AG04450 (cell line): ENCODE results near the gene COG8. TPM values are rescaled to one million over a fixed set of nuclear protein-coding genes. Genes with fewer than 3 reads are reported as not detected.

ENCODE experiments used
- CTCF ChIA-PET: fragments of 300-600, 350-600 bp; formaldehyde crosslinking; extraction: SDS; loops from one replicate; lab custom pipeline; 2022; ENCODE audit warnings: antibody characterized with exemption, inconsistent platforms; lab: Charles Lee
- POLR2A ChIA-PET: fragments of 350-600 bp; formaldehyde crosslinking; extraction: SDS; loops from one replicate; lab custom pipeline; 2021; ENCODE audit warnings: antibody characterized with exemption, inconsistent platforms; lab: Yijun Ruan, JAX
- DNase-seq: peaks from one replicate; pipeline ENCODE4 v3.0.0-alpha.2; 2011; ENCODE audit warnings: low read depth, low spot score
- H3K27ac ChIP-seq: one replicate; pipeline ENCODE4 v1.5.1; 2012; ENCODE audit warnings: low read depth, low read length, control low read depth
- H3K27me3 ChIP-seq: one replicate; pipeline ENCODE4 v1.6.0; 2012; ENCODE audit warnings: low read length; ENCODE audit not compliant: control insufficient read depth, insufficient read depth
- H3K4me3 ChIP-seq: 2 replicates; pipeline ENCODE4 v1.5.1; 2011; ENCODE audit warnings: mild to moderate bottlenecking, low read depth, low read length, control low read depth
- H3K9me3 ChIP-seq: 2 replicates; pipeline ENCODE4 v1.5.1; 2012; ENCODE audit warnings: low read length; ENCODE audit not compliant: control insufficient read depth, insufficient read depth
- polyA plus RNA-seq: library from polyadenylated mRNA; depleted of rRNA; stranded (reverse); fragments of >200 nt; gene quantifications from 2 replicates; pipeline ENCODE4 v1.2.3, GENCODE V29; 2011
- TF ChIP-seq, protein P1 (sequence below): IDR thresholded peaks from 2 replicates; pipeline ENCODE4 v1.5.1; 2011; ENCODE audit warnings: low read depth, low read length, control low read depth, inconsistent platforms

Gene COG8
- polyA plus RNA-seq, 1 experiment = 22.6 TPM

DNA sequence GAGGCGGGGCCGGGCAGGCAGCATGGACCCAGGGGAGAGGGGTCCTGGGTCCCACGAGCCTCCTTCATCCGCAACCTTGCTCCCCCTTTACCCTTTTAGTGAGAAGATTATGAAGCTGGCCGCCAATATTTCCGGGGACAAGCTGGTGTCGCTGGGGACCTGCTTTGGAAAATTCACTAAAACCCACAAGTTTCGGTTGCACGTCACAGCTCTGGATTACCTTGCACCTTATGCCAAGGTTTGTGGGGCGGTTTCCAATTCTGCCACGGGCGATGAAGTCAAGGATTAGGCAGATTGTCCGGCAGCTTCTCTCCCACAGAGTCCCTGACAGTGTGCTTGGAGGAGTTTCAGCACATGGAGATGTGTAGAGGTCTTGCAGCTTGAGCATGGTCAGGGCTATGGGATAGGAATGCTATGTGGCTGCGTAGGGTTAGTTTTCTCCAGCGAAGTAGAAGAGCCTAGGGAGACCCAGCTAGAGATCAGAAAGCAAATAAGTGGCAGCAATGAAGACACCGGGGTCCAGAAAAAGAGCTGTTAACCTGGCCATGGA lies 806 bp upstream of the COG8 start:
- DNase-seq = no peak
- CTCF ChIA-PET = no interaction called here
- Histone ChIP-seq H3K27me3 (no peaks in the 10 kb centered on the region), H3K27ac (peak overlapping the region; percentile 80), H3K9me3 (no peaks in the 10 kb centered on the region; the same call in 1 of the 2 replicates), H3K4me3 (peak overlapping the region; percentile 94)
- TF ChIP-seq, protein P1, sequence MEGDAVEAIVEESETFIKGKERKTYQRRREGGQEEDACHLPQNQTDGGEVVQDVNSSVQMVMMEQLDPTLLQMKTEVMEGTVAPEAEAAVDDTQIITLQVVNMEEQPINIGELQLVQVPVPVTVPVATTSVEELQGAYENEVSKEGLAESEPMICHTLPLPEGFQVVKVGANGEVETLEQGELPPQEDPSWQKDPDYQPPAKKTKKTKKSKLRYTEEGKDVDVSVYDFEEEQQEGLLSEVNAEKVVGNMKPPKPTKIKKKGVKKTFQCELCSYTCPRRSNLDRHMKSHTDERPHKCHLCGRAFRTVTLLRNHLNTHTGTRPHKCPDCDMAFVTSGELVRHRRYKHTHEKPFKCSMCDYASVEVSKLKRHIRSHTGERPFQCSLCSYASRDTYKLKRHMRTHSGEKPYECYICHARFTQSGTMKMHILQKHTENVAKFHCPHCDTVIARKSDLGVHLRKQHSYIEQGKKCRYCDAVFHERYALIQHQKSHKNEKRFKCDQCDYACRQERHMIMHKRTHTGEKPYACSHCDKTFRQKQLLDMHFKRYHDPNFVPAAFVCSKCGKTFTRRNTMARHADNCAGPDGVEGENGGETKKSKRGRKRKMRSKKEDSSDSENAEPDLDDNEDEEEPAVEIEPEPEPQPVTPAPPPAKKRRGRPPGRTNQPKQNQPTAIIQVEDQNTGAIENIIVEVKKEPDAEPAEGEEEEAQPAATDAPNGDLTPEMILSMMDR = no peak
- POLR2A ChIA-PET = interaction anchor here (0.9 kb wide), 1 partner anchor 11 kb away, joined by 3 read pairs; no protein-coding TSS in a partner anchor

DNA sequence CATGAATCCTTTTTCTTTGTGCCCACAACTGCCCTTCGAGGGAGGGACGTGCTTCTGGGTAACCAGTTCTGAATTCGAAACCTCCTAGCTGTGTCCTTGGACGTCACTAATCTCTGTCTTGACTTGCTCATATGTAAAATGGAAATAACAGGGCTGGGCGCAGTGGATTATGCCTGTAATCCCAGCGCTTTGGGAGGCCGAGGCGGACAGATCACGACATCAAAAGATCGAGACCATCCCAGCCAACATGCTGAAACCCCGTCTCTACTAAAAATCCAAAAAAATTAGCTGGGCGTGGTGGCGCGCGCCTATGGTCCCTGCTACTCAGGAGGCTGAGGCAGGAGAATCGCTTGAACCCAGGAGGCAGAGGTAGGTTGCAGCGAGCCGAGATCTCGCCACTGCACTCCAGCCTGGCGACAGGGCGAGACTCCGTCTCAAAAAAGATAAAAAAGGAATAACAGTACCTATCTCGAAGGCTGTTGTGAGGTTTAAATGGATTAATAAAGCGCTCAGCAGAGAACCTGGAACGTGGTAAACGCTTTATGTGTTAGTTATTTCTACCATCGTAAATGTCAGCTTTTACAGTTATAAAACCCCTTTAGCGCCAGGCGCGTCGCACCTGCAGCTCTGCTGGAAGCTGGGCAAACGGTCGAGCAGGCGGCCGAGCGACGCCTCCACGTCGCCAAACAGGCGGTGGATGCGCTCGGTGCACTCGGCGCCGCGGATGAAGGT lies 641 bp downstream of the COG8 start:
- CTCF ChIA-PET = interaction anchor here (0.6 kb wide), 1 partner anchor 188 kb away, joined by 4 read pairs; no protein-coding TSS in a partner anchor
- Histone ChIP-seq H3K27ac (peak overlapping the region; percentile 80), H3K4me3 (peak overlapping the region; percentile 94), H3K9me3 (no peaks in the 10 kb centered on the region; the same call in 1 of the 2 replicates), H3K27me3 (no peaks in the 10 kb centered on the region)
- POLR2A ChIA-PET = interaction anchor here (0.7 to 1.1 kb wide), 2 partner anchors 10 to 53 kb away, joined by 3 read pairs; no protein-coding TSS in a partner anchor
- DNase-seq = no peak
- TF ChIP-seq, protein P1 = no peak

DNA sequence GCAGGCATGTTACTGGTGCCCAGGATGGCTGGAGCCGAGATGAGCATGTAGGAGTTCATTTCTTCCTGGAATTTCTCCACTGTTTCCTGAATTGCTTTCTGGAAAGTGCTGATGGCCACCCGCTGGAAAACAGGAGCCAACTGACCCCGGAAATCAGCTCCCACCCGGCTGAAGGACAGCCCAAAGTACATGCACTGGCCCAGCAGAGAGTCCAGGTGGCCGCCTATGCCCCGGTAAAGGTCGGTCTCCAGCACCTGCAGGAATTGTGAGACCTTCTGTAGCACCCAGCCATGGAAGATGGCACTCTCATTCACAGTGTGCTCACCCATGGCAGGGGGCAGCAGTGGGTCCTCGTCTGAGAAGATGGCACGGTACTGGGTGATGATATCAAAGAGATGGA lies 4.7 kb downstream of the COG8 start:
- TF ChIP-seq, protein P1 = no peak
- Histone ChIP-seq H3K4me3 (no peak overlapping the region), H3K9me3 (no peaks in the 10 kb centered on the region; the same call in 1 of the 2 replicates), H3K27ac (no peak overlapping the region), H3K27me3 (no peaks in the 10 kb centered on the region)
- DNase-seq = no peak
- ChIA-PET CTCF (no interaction called here), POLR2A (no interaction called here)

DNA sequence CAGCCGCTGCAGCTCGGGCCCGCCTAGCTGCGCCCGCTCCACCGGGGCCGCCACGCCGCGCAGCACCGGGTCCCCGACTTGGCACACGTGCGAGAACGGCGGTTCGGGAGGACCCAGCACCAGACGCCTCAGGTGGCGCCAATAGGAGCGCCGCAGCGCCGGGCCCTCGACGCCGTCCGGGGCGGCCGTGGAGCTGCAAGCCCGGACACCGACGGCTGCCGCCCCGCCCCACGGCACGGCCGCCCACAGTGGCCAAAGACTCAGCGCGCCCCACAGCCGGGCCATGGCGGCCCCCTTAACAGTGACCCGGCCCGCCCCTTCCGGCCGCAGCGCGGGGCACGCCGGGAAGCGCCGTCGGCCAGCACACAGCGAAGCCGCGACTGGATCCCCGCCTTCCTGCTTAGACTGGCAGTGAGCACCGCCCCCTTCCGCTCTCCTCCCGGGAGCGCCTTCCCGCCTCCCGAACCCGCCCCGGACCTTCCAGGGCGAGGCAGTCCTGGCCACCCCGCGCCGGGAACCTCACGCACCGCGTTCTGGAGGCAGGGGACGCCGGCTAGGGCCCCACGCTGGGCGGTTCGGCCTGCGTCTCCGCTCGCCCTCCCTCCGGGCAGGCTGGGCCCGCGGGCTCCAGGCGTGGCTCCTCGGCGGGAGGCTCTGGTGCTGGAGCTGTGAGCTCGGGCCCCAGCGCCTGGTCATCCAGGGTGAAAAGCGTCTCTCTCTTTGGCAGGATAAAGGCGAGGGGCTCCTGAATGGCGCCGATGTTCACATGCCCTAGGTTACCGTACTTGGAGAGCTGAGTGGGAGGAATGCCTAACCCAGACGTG lies 8.9 kb downstream of the COG8 start, which contains the start of gene PDF:
Gene PDF, minus strand, starts transcription at position 303 of the 824 bp plus-strand sequence. Its CDS starts 18 bp downstream, at position 285.
- Histone ChIP-seq H3K4me3 (peak within 1 kb of the TSS; percentile 77), H3K27ac (peak within 1 kb of the TSS; percentile 61), H3K27me3 (no peaks in the 10 kb centered on the region), H3K9me3 (no peaks in the 10 kb centered on the region; the same call in 1 of the 2 replicates)
- ChIA-PET POLR2A (interaction anchor here (0.6 to 1.0 kb wide), 3 partner anchors 20 to 180 kb away, joined by 3 to 4 read pairs (median 4); partner anchors contain the start of gene SNTB2), CTCF (interaction anchor here (0.7 kb wide), 1 partner anchor 189 kb away, joined by 7 read pairs; no protein-coding TSS in a partner anchor)
- peak; percentile 67 for DNase-seq
- TF ChIP-seq, protein P1 = no peak
